Brain microvascular endothelial cell (primary cell): ENCODE measurements around the gene FAM83F.

Experiments
- DNase-seq: peaks from one replicate; pipeline ENCODE4 v3.0.0-alpha.2; 2020
- H3K27ac ChIP-seq: fragments of 250-450 bp; sonication (Bioruptor Pico); 2 replicates; pipeline ENCODE4 v1.5.1; 2020; ENCODE audit warnings: mild to moderate bottlenecking, moderate library complexity
- H3K27me3 ChIP-seq: fragments of 250-450 bp; sonication (Bioruptor Pico); replicated peaks from 2 replicates; pipeline ENCODE4 v1.5.1; 2020; ENCODE audit warnings: mild to moderate bottlenecking
- H3K36me3 ChIP-seq: fragments of 250-450 bp; sonication (Bioruptor Pico); replicated peaks from 2 replicates; pipeline ENCODE4 v1.5.1; 2020; ENCODE audit warnings: mild to moderate bottlenecking
- H3K4me3 ChIP-seq: 2 replicates; pipeline ENCODE4 v1.5.1; 2011; ENCODE audit warnings: low read depth, mild to moderate bottlenecking, control low read depth, low read length, moderate library complexity
- in situ Hi-C: cut with HindIII; loops from 2 replicates; pipeline ENCODE4 v1.10.0; 2017; ENCODE audit warnings: low sequenced_read_pairs, low pct_ligation_motif_present
- TF ChIP-seq, protein P1 (sequence below): IDR thresholded peaks from 2 replicates; pipeline ENCODE4 v1.5.1; 2011; ENCODE audit warnings: low read depth, mild to moderate bottlenecking, moderate library complexity, low read length, control low read depth, inconsistent platforms; ENCODE audit errors: missing control alignments

FAM83F gene

DNA sequence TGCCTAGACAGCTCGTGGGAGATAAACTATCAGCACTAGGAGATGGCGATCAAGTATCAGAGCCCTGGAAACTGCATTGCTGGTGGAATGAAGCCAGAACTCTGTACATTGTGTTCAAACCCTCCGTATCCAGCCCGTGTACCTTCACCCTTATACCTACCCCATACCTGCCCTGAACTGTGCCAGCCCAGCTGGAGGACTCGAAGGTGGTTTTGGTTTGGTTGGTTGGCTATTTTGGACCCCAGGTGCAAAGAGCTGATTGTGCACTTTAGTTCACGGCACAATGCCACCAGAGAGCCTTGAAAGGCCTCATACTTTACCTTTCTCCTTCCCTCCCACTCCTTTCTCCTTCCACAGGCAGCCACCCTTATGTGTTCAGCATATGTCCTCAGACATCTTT lies 16.0 kb downstream of the FAM83F start:
- DNase-seq, result no peak
- H3K27ac ChIP-seq, result no peak overlapping the region
- TF ChIP-seq, protein P1, sequence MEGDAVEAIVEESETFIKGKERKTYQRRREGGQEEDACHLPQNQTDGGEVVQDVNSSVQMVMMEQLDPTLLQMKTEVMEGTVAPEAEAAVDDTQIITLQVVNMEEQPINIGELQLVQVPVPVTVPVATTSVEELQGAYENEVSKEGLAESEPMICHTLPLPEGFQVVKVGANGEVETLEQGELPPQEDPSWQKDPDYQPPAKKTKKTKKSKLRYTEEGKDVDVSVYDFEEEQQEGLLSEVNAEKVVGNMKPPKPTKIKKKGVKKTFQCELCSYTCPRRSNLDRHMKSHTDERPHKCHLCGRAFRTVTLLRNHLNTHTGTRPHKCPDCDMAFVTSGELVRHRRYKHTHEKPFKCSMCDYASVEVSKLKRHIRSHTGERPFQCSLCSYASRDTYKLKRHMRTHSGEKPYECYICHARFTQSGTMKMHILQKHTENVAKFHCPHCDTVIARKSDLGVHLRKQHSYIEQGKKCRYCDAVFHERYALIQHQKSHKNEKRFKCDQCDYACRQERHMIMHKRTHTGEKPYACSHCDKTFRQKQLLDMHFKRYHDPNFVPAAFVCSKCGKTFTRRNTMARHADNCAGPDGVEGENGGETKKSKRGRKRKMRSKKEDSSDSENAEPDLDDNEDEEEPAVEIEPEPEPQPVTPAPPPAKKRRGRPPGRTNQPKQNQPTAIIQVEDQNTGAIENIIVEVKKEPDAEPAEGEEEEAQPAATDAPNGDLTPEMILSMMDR, result no peak
- peaks cover 3% of the 10 kb centered on the region for H3K27me3 ChIP-seq
- in situ Hi-C loops, result loop anchor here (25.0 kb wide), 1 partner anchor 448 kb away; the partner anchor contains the start of gene CACNA1I
- H3K36me3 ChIP-seq, result no peaks in the 10 kb centered on the region
- H3K4me3 ChIP-seq, result no peak overlapping the region

DNA sequence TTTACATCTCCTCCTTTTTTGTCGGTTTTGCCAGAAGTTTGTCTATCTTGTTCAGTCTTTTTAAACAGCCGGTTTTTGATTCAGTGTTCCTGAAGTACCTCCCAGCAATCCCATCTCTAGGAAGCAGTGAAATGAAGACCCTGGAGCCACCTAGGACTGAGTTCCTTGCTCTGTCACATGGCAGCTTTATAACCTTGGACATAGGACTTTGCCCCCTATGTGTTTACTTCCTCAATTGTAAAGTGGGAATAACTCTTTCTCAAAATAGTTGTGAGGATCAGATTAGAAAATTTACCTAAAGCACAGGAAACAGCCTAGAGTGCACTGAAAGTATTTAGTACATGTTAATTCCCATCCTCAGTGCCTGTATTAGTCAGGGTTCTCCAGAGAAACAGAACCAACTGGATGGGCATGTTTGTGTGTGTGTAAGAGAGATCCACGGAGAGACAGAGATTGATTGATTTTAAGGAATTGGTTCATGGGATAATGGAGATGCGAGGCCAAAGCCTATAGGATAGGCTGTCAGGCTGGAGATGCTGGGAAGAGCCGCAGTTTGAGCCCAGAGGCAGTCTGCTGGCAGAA lies 20.0 kb downstream of the FAM83F start:
- Histone ChIP-seq H3K27ac (no peak overlapping the region), H3K4me3 (no peak overlapping the region), H3K27me3 (no peaks in the 10 kb centered on the region), H3K36me3 (no peaks in the 10 kb centered on the region)
- TF ChIP-seq, protein P1, result no peak
- in situ Hi-C loops, result loop anchor here (25.0 kb wide), 1 partner anchor 452 kb away; the partner anchor contains the start of gene CACNA1I
- DNase-seq, result no peak

GRCh38 chr22:40015358-40015976 lies 20.7 kb downstream of the FAM83F start:
- in situ Hi-C loops, result loop anchor here (25.0 kb wide), 1 partner anchor 453 kb away; the partner anchor contains the start of gene CACNA1I
- TF ChIP-seq, protein P1, result no peak
- peak; percentile 12 for DNase-seq
- Histone ChIP-seq H3K27ac (no peak overlapping the region), H3K4me3 (no peak overlapping the region), H3K27me3 (no peaks in the 10 kb centered on the region), H3K36me3 (no peaks in the 10 kb centered on the region)

- Histone ChIP-seq H3K36me3 (no peaks in the 10 kb centered on the region), H3K27me3 (no peaks in the 10 kb centered on the region), H3K4me3 (no peak overlapping the region), H3K27ac (no peak overlapping the region)
- TF ChIP-seq, protein P1, result no peak
- DNase-seq, result no peak
- in situ Hi-C loops, result loop anchor here (25.0 kb wide), 1 partner anchor 456 kb away; the partner anchor contains the start of gene CACNA1I
Measured at GRCh38 chr22:40018051-40018450, 23.3 kb downstream of the FAM83F start.

DNA sequence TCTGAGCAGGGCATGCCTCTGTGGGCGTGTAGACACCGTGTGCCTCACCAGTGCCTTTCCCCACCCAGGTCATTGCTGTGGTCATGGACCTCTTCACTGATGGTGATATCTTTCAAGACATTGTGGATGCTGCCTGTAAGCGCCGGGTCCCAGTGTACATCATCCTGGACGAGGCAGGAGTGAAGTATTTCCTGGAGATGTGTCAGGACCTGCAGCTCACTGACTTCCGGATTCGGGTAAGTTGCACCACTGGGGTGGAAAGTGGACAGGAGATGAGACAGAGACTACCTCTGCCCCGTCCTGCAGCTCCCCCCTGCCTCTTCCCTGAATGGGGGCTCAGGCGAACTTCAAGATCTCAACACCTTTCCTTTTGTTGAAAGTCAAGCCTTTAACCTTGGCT lies 24.3 kb downstream of the FAM83F start:
- in situ Hi-C loops, result loop anchor here (25.0 kb wide), 1 partner anchor 457 kb away; the partner anchor contains the start of gene CACNA1I
- TF ChIP-seq, protein P1, result no peak
- H3K4me3 ChIP-seq, result no peak overlapping the region

More for the DNA sequence above, 24.3 kb downstream of the FAM83F start:
- no peak for DNase-seq
- Histone ChIP-seq H3K36me3 (no peaks in the 10 kb centered on the region), H3K27me3 (no peaks in the 10 kb centered on the region), H3K27ac (no peak overlapping the region)
